ENCODE measurements around the gene LYPD4. TPM values are rescaled to one million over a fixed set of nuclear protein-coding genes. Genes with fewer than 3 reads are reported as not detected.

Gene LYPD4
- polyA plus RNA-seq, 1 donor, result not detected

DNA sequence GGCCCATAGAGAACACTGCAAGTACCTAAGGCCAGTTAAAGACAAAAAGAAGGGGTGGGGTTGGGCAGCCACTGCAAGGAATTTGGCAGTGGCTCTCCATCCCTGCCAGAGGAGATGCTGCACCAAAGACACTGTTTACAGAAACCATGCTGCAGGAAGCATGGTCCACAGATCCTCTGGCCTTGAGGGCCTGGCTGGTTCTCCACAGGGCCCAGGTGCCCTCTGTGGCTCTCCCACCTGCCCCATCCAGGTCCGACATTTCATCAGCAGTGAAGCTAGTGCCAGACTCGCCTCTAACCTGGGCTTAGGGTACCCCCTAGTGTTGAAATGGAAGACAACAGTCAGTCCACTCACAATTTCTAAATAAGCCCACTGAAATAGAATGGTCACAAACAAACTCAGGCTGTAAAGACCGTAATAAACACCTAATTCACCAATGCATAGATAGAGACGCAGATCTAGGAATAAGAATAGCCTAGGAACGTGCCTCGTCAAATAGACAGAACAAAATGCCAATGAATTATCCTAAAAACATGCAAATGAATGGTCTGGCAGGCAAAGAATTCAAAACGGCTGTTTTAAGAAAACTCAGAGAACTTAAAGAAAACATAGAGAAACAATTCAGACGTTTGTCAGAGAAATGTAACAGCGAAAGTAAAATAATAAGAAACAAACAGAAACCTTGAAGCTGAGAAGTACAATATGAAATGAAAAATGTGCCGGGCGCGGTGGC is 23.3 kb downstream of the LYPD4 start:
- no peak overlapping the region for H3K27ac ChIP-seq (ENCODE audit: low read length)
- H3K4me1 ChIP-seq (ENCODE audit: control insufficient read depth, insufficient read depth, low read length), result no peaks in the 10 kb centered on the region
- DNase-seq, result no peak
- H3K36me3 ChIP-seq (ENCODE audit: control insufficient read depth, insufficient read depth, low read length), result no peaks in the 10 kb centered on the region
- H3K9me3 ChIP-seq (ENCODE audit: control insufficient read depth, low read depth, low read length), result no peaks in the 10 kb centered on the region
- peaks cover 4% of the 10 kb centered on the region for H3K27me3 ChIP-seq (ENCODE audit: control insufficient read depth, insufficient read depth, low read length)
- WGBS (ENCODE audit: insufficient coverage, low lambda C conversion rate), result 26% methylated on average over 4 of the region's 12 CpGs
- H3K4me3 ChIP-seq (ENCODE audit: low read length), result no peak overlapping the region

DNA sequence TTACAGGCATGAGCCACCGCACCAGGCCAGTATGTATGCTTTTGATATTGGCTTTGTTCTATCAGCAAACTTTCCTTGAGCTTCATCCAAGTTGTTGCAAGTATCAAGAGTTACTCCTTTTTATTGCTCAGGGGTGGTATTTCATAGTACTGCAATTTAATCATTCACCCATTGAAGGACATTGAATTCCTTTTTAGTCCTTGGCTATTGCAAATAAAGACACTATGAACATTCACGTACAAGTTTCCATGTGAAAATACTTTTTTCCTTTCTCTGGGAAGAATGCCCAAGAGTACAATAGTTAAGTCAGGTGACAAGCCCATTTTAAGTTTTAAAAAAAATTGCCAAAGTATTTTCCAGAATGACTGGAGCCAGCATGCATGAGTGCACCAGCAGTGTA is 27.7 kb downstream of the LYPD4 start:
- WGBS (ENCODE audit: insufficient coverage, low lambda C conversion rate), result 40% methylated on average over 1 of the region's 2 CpGs
- DNase-seq, result no peak
- Histone ChIP-seq H3K4me1 (ENCODE audit: control insufficient read depth, insufficient read depth, low read length) (no peaks in the 10 kb centered on the region), H3K27ac (ENCODE audit: low read length) (no peak overlapping the region), H3K4me3 (ENCODE audit: low read length) (no peak overlapping the region), H3K36me3 (ENCODE audit: control insufficient read depth, insufficient read depth, low read length) (no peaks in the 10 kb centered on the region), H3K27me3 (ENCODE audit: control insufficient read depth, insufficient read depth, low read length) (peaks cover 4% of the 10 kb centered on the region), H3K9me3 (ENCODE audit: control insufficient read depth, low read depth, low read length) (no peaks in the 10 kb centered on the region)

DNA sequence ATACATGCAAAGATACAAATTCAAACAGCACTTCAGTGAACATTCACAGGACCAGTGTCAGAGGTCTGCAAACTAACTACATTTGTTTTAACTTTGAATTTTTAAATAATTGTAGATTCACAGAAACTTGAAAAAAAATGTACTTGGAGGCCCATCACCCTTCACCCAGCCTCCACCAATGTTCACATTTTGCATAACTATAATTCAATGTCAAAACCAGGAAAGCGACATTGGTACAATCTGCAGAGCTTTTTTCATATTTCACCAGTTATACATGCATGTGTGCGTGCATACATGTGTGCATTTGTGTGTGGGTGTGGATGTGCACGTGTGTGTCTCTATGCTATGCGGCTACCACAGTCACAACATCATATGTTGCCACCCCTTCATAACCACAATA is 29.2 kb downstream of the LYPD4 start:
- DNase-seq, result no peak
- no peak overlapping the region for H3K4me3 ChIP-seq (ENCODE audit: low read length)
- H3K4me1 ChIP-seq (ENCODE audit: control insufficient read depth, insufficient read depth, low read length), result no peaks in the 10 kb centered on the region
- no peaks in the 10 kb centered on the region for H3K36me3 ChIP-seq (ENCODE audit: control insufficient read depth, insufficient read depth, low read length)
- no peaks in the 10 kb centered on the region for H3K27me3 ChIP-seq (ENCODE audit: control insufficient read depth, insufficient read depth, low read length)
- WGBS (ENCODE audit: insufficient coverage, low lambda C conversion rate), result no CpG with 5 or more reads among the region's 4 CpGs
- H3K27ac ChIP-seq (ENCODE audit: low read length), result no peak overlapping the region
- no peaks in the 10 kb centered on the region for H3K9me3 ChIP-seq (ENCODE audit: control insufficient read depth, low read depth, low read length)

DNA sequence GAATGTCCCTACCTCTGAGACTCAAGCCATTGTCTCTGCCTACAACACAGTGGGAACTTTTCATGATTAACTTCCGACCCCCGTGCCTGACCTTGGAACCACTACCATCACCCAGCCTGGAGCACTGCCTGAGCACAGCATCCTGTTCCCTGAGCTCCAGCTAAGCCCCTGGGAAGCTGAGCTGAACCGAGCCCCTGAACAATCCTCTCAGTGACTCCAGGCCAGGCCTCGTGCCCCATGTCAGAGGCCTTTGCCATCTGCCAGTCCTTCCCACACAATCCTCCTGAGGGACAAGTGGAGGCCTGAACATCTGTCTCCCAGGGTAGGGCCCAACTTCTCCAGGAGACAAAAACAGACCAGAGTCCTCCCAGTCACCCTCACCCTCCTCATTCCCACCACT is 30.6 kb downstream of the LYPD4 start:
- Histone ChIP-seq H3K4me3 (ENCODE audit: low read length) (no peak overlapping the region), H3K9me3 (ENCODE audit: control insufficient read depth, low read depth, low read length) (no peaks in the 10 kb centered on the region), H3K27me3 (ENCODE audit: control insufficient read depth, insufficient read depth, low read length) (no peaks in the 10 kb centered on the region), H3K4me1 (ENCODE audit: control insufficient read depth, insufficient read depth, low read length) (no peaks in the 10 kb centered on the region), H3K27ac (ENCODE audit: low read length) (no peak overlapping the region), H3K36me3 (ENCODE audit: control insufficient read depth, insufficient read depth, low read length) (no peaks in the 10 kb centered on the region)
- no peak for DNase-seq
- no CpG with 5 or more reads among the region's 4 CpGs for WGBS (ENCODE audit: insufficient coverage, low lambda C conversion rate)

DNA sequence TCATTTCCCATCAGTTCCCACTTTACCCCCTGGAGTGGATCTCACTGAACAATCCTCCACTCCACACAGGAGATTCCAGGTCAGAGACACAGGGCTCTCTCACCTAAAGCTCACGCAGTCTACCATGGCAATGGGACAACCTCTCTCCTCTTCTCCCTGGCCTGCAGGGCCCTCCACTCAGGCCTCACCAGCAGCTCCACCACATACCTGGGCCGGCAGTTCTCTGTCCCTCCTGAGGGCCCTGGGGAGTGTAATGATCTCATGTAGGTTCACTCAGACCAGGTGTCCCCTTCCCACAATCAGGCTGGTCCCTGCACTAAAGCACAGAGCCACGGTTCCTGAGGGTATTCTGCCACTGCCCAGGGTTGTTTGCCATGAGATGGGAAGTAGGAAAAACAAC is 32.5 kb downstream of the LYPD4 start:
- Histone ChIP-seq H3K9me3 (ENCODE audit: control insufficient read depth, low read depth, low read length) (no peaks in the 10 kb centered on the region), H3K27ac (ENCODE audit: low read length) (no peak overlapping the region), H3K4me1 (ENCODE audit: control insufficient read depth, insufficient read depth, low read length) (no peaks in the 10 kb centered on the region), H3K27me3 (ENCODE audit: control insufficient read depth, insufficient read depth, low read length) (no peaks in the 10 kb centered on the region), H3K4me3 (ENCODE audit: low read length) (no peak overlapping the region), H3K36me3 (ENCODE audit: control insufficient read depth, insufficient read depth, low read length) (no peaks in the 10 kb centered on the region)
- no peak for DNase-seq
- WGBS (ENCODE audit: insufficient coverage, low lambda C conversion rate), result no CpG with 5 or more reads among the region's 3 CpGs

DNA sequence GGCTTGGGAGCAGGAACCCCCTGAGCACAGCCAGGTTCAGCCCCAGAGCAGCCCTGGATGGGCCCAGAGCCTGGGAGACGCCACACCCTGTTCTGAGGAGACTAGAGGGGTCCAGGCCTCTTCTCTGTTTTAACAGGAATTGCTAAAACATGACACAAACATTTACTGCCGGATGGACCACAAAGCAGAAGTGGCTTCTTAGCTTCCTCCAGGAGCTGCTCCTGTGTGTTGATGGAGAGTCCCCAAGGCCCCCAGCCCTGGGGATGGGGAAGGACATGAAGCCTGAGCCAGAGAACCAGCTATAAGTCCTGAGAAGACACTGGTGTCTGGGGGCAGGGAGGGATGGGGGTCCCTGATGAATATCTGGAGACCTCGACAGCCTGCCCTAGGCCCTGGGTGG is 33.4 kb downstream of the LYPD4 start:
- no peak overlapping the region for H3K27ac ChIP-seq (ENCODE audit: low read length)
- H3K27me3 ChIP-seq (ENCODE audit: control insufficient read depth, insufficient read depth, low read length), result no peaks in the 10 kb centered on the region
- H3K4me3 ChIP-seq (ENCODE audit: low read length), result no peak overlapping the region
- H3K4me1 ChIP-seq (ENCODE audit: control insufficient read depth, insufficient read depth, low read length), result no peaks in the 10 kb centered on the region
- no peaks in the 10 kb centered on the region for H3K36me3 ChIP-seq (ENCODE audit: control insufficient read depth, insufficient read depth, low read length)
- no peak for DNase-seq
- no peaks in the 10 kb centered on the region for H3K9me3 ChIP-seq (ENCODE audit: control insufficient read depth, low read depth, low read length)
- WGBS (ENCODE audit: insufficient coverage, low lambda C conversion rate), result no CpG with 5 or more reads among the region's 3 CpGs

DNA sequence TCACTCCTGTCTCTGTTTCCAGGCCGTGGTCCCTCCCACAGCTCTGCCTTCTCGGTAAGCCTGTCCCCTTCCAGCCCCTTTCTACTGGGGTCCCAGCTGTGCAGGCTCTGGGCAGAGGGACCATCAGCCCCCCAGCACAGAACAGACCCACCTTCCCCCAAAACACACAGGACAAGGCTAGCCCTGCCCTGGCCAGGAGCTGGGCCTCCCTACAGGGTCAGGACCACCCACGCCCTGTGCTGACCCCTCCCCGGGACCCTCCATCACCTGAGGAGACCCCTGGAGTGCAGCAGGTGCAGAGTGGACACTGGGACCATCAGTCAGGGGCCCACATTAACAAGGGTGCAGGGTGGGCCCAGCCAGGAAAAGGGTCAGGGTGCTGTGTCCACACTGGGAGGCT is 34.2 kb downstream of the LYPD4 start:
- Histone ChIP-seq H3K9me3 (ENCODE audit: control insufficient read depth, low read depth, low read length) (no peaks in the 10 kb centered on the region), H3K27me3 (ENCODE audit: control insufficient read depth, insufficient read depth, low read length) (no peaks in the 10 kb centered on the region), H3K4me1 (ENCODE audit: control insufficient read depth, insufficient read depth, low read length) (no peaks in the 10 kb centered on the region), H3K4me3 (ENCODE audit: low read length) (no peak overlapping the region), H3K36me3 (ENCODE audit: control insufficient read depth, insufficient read depth, low read length) (no peaks in the 10 kb centered on the region), H3K27ac (ENCODE audit: low read length) (no peak overlapping the region)
- WGBS (ENCODE audit: insufficient coverage, low lambda C conversion rate), result no CpG with 5 or more reads among the region's 4 CpGs
- no peak for DNase-seq

DNA sequence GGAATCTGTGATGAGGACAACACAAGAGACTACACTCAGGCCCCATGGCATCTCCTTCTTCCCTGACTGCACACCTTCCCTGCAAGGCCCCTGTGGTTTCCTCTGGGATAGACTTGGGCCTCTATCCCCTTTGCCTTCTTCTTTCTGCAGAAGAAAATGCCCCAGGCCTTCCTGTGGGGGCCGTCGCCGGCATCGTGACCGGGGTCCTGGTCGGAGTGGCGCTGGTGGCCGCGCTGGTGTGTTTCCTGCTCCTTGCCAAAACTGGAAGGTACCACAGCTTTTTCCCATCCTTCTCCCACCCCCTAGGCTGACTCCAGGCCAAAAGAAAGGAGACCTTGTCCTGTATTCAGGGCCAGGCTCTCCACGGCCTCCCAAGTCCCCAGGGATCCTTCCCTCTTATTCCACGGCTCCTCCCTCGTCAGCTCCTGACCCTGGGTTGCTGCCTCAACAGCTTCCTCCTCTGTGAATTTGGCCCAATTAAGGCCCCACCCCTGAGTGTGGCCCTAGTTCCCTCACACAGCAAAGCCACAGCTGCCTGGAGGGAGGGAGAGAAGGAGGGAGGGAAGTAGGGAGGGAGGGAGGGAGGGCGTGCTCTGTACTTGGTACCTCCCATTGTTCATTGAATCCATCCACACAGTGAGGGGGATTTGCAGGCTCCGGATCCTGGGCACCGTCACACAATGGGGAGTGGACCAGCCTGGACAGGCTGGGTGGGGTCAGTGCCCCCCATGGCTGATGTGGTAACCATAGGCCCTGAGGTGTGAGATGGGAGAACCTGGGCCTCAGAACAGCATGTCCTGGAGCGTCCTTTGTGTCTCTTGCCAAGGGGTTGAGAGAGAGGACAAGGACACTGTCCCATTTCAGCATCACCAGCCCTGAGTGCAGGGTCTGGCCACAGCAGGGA is 35.6 kb downstream of the LYPD4 start:
- DNase-seq, result no peak
- Histone ChIP-seq H3K4me1 (ENCODE audit: control insufficient read depth, insufficient read depth, low read length) (no peaks in the 10 kb centered on the region), H3K4me3 (ENCODE audit: low read length) (no peak overlapping the region), H3K36me3 (ENCODE audit: control insufficient read depth, insufficient read depth, low read length) (no peaks in the 10 kb centered on the region), H3K9me3 (ENCODE audit: control insufficient read depth, low read depth, low read length) (no peaks in the 10 kb centered on the region), H3K27me3 (ENCODE audit: control insufficient read depth, insufficient read depth, low read length) (no peaks in the 10 kb centered on the region), H3K27ac (ENCODE audit: low read length) (no peak overlapping the region)
- no CpG with 5 or more reads among the region's 16 CpGs for WGBS (ENCODE audit: insufficient coverage, low lambda C conversion rate)

DNA sequence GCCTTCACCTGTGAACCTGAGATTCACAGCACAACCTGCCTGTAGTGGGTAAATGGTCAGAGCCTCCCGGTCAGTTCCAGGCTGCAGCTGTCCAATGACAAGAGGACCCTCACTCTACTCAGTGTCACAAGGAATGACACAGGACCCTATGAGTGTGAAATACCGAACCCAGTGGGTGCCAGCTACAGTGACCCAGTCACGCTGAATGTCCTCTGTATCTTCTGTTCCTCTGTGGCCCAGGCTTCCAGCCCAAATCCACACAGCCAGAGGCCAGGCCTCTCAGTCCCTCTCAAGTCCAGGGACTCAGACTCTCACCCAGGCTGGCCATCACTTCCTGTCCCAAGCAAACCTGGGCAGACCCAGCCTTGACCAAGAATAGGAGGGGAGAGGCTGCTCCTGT is 37.3 kb downstream of the LYPD4 start:
- no peak for DNase-seq
- Histone ChIP-seq H3K27me3 (ENCODE audit: control insufficient read depth, insufficient read depth, low read length) (no peaks in the 10 kb centered on the region), H3K36me3 (ENCODE audit: control insufficient read depth, insufficient read depth, low read length) (no peaks in the 10 kb centered on the region), H3K9me3 (ENCODE audit: control insufficient read depth, low read depth, low read length) (no peaks in the 10 kb centered on the region), H3K4me3 (ENCODE audit: low read length) (no peak overlapping the region), H3K4me1 (ENCODE audit: control insufficient read depth, insufficient read depth, low read length) (no peaks in the 10 kb centered on the region), H3K27ac (ENCODE audit: low read length) (no peak overlapping the region)
- no CpG with 5 or more reads among the region's 3 CpGs for WGBS (ENCODE audit: insufficient coverage, low lambda C conversion rate)

DNA sequence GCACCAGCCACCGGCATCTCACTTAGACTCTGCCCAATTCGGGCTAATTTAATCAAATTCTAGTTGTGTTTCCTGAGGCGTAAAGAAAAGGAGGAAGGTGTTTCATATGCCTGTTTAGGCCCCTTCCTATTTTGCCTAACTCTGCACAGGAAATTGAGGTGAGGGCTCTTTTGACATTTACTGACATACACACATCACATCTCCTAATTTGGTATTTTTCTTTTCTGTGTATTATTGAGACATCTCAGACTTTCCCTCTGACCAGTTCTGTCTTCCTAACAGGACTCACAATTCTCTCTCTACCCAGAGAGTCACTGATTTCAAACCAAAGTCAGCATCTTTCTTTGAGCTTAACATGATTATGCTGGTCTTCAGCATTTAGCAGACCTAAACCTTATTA is 40.1 kb downstream of the LYPD4 start:
- Histone ChIP-seq H3K4me3 (ENCODE audit: low read length) (no peak overlapping the region), H3K36me3 (ENCODE audit: control insufficient read depth, insufficient read depth, low read length) (no peaks in the 10 kb centered on the region), H3K27me3 (ENCODE audit: control insufficient read depth, insufficient read depth, low read length) (peaks cover 6% of the 10 kb centered on the region), H3K27ac (ENCODE audit: low read length) (no peak overlapping the region), H3K9me3 (ENCODE audit: control insufficient read depth, low read depth, low read length) (no peaks in the 10 kb centered on the region), H3K4me1 (ENCODE audit: control insufficient read depth, insufficient read depth, low read length) (no peaks in the 10 kb centered on the region)
- DNase-seq, result no peak
- no CpG with 5 or more reads among the region's 3 CpGs for WGBS (ENCODE audit: insufficient coverage, low lambda C conversion rate)
